HG03439 (cell line): ENCODE measurements around the gene VEGFA.

ENCODE experiments used
- ATAC-seq: cut with Tn5 transposase; IDR thresholded peaks from one replicate; pipeline ENCODE4 v1.9.1; 2021; ENCODE audit warnings: mild to moderate bottlenecking, moderate library complexity; ENCODE audit not compliant: unreplicated experiment

Gene VEGFA

DNA sequence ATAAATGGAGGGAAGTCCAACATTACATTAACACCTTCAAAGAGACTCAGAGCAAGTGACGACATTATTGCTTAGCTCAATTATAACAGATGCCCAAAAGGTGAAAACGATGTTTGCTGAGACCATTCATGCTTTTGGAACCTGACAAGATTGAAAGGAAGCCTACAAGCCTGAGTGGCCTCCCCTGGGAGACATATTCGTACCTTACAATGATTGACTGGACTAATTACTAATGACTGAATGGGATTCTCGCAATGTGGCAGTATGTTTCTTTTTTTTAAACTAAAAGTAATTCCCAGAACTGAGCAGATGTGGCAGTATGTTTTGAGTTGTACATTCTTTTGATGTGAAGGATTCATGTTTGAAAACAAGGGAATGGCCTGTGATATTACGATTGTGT, 49.9 kb downstream of the VEGFA start:
- ATAC-seq: no peak

DNA sequence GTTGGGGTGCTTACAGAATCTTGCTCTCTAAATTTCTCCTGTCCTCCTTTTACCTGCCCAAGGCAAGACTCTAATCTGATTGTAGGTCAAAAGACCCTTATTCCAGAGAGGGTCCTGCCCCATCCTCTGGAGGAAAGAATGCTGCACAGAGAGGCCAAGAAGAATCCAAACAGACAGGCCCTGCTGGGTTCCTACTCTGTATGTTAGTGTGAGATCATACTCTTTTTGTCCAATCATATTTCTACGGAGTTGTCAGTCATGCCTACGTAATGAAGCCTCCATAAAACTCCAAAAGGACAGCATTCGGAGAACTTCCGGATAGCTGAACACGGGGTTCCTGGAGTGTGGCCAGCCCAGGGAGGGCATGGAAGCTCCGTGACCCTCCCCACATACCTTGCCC, 50.5 kb downstream of the VEGFA start:
- ATAC-seq: no peak

DNA sequence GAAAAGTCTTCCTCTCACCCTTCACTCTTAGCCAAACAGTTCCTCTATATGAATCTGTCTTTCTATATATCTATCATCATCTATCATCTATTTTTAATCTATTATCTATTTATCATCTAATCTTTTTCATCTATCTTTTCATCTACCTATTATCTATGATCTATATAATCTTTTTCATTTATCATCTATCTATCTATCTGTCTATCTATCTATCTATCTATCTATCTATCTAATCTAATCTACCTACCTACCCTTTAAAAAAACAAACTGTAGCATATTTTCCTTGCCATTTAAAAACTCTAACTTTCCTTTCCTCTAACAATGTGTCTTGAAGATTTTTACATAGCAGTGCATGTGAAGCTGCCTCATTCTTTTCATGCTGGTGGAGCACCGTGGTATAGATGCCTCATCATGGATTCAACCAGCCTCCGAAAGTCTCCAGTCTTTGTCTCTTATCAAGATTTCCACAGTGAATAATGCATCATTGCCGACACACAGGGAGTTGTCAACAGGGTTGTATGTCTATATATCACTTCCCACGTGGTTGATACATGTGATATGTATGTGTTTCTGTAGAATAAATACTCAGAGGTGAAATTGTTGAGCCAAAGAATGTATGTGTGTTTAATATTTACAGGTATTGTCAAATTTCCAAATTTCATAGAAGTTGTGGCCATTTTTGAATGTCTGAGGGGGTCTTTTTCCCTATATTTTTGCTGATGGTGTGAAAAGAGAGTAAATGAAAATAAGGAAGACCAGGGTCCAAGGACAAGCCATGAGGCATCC, 51.3 kb downstream of the VEGFA start:
- ATAC-seq: no peak

DNA sequence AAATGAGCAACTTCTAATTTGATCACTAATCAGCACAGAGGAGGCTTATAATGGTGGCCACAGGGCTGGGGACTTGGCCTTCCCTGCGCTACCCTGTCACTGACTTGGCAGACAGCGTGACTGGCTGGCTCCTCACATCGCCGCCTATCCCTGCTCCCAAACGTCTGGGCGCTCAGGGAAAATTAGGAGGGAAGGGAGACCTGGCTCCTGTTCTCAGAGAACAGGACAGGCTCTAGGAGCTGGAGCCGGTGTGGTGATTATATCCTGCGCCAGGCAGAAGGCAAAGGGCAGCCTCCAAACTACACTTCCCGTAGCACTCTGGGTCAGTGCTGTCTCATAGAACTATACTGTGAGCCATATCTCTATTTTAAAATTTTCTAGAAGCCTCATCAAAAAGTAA, 53.4 kb downstream of the VEGFA start:
- no peak for ATAC-seq

DNA sequence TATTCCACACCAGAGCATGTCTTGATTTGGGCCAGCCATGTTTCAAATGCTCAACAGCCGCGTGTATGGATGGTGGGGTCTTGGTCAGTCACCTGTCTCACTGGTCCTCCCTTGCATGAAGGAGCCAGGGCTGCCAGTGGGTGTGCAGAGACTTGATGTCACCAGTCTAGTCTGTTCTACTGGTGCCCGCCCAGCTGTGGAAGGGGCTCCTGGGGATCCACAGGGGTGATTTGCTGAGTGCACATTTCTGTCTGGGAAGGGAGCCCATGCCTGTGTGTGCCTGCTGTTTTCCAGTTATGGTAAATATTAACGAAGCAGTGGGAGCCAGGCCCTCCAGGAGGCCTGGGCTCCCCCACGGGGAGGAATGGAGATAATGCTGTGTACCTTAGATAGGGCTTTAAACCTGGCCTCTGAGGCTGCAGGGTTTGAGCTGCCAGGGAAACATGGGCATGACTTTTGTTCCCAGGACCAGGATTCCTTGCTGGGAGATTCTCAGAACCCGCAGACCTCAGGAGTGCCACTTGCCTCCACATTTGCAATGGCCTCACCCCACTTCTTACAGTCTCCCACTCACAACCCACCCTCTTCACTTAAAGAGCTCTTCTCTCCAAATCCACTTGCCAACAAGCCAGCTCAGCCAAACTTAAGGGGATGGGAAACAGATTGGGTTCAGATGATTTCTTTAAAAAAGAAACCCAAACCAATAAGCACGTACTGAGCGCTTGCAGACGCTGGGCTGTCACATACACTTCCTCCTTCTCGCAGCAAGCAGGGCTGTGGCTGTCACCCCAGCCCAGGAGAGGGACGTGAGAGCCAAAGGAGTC, 54.1 kb downstream of the VEGFA start:
- ATAC-seq: no peak

DNA sequence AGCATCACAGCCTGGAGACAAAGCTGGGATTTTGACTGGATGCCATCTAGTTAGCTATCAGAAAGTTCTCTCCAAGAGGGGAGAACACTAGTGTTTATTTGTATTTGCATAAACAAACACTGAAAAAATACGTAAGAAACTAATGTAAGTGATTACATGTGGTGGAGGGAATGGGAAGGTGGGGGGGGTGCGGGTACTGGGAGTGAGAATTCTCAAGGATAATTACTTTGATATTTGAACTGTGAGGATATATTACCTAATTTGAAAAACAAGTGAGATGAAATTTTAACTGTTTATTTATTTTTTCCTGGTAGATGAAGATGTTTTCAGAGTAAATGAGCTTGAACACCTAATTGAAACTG, 54.7 kb downstream of the VEGFA start:
- ATAC-seq: no peak

DNA sequence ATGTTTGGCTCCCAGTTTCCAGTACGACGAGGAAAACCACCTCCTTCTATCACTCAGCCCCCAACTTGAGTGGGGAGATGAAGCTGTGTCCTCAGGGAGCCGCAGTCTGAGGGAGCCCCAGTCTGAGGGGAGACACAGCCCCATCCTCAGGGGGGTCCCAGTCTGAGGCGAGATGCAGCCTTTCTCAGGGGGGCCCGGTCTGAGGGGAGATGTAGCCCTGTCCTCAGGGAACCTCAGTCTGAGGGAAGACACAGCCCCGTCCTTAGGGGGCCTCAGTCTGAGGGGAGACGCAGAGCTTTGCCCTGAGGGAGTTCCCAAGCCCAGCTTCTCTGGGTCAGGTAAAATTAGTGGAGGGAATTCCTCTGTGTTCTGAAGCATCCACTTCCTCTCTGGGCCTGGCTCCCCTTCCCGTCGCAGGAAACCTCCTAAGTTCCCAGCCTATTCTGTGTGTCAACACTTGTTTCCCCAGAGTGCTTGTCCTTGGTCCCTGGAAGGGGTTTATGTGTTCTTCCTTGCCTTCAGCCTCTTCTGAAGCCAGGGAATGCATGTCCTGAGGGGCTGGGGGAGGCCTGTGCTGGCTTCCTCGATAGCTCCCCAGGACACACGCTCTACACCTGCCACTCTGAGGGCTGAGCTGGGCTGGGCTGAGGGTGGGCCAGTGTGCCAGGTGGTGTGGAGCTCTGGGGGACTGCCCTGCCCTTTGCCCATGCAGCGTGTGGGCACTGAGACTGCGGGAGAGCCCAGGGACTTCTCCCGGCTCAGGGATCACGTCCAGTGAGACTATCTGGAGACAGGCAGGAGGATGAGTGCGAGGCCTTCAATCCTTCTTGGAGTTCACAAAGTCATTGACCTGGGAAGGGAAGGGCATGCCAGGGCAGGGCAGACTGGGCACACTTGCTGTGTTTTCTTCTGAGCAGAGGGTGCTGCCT, 55.4 kb downstream of the VEGFA start:
- no peak for ATAC-seq

DNA sequence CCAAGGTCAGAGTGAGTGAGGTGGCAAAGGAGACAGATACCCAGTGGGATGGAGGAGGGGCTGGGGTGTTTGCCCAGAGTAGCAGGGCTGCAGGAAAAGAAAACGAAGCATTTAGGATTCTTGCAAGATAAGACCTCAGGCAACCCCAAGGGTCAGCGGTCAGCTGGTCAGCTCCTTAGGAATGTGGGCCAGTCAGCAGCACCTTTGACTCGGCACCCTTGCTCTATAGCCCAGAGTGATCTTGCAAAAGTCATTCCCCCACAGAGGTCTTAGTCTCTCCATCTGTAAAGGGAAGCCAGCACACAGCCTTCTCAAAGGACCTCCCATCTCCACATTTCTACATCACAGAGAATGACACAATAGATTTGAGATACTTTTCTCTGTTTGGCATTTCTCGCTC, 56.7 kb downstream of the VEGFA start:
- no peak for ATAC-seq

DNA sequence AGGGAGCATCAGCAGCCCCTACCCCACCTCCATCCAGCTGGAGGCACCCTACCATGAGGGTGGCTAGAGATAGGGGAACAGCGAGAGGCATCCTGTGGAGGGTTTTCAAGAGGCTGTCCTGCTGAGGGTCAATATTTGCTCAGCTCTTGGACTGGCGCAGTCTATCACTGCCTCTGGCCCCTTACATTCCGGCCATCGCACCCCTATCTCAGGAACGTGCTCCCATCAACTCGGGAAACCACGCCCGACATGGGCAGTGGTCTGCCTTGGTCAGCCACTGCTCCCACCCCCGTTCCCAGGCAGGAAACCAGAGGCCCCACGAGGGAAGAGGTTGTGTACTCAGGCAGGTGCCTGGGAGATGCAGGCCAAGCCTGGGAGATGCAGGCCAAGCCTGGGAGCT, 57.9 kb downstream of the VEGFA start:
- ATAC-seq: no peak

DNA sequence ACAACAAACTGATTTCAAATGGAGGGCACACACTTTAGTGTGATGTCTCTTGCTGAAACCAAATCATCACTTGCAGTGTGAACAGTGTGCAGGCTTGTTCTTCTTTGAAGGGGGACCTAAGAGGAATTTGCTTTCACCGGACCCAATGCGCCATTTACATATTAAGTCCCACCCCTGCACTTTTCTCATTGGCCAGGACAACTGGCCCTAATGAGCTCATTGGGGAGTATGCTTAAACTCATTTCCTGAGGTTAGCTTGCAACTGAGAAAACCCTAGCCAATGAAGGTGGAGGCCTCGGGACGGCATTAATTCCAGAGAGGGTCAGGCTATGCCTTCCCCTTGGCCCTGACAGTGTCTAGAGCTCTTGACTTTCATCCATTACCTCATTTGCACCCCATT, 58.7 kb downstream of the VEGFA start:
- ATAC-seq: no peak

DNA sequence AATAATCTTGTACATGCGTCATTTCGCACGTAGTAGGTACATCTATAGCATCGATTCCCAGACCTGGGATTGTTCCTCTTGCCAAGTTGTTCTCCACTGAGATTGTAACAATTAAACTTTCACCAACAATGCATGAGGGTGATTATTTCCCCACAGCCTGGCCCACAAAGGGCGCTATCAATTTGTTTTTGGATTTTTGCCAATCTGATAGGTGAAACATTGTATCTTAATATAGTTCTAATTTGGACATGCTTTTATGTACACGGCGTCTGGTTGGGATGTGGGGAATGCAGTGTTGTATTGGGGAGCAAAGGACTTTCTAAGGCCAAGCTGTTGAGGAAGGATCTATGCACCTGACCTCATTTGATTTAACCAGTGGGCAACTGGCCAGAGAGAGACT, 59.5 kb downstream of the VEGFA start:
- no peak for ATAC-seq

DNA sequence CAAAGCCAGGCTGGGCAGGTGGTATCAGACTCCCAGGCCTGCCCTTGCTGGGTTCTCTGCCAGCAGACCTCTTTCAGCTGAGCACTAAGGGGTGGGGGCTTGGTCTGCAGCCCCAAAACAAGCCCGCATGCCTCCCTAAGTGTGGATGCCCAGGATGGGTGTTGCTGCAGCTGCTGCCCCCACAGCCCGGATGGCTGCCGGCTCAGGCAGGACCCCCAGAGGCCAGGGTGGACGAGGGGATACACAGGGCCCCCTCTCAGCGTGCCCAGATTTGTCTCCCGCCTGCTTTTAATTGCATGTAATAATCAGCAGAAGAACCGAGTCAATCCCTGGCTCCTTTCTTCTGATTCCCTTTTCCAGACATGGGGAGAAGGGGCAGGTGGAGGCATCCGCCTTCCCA, 60.8 kb downstream of the VEGFA start:
- ATAC-seq: no peak

DNA sequence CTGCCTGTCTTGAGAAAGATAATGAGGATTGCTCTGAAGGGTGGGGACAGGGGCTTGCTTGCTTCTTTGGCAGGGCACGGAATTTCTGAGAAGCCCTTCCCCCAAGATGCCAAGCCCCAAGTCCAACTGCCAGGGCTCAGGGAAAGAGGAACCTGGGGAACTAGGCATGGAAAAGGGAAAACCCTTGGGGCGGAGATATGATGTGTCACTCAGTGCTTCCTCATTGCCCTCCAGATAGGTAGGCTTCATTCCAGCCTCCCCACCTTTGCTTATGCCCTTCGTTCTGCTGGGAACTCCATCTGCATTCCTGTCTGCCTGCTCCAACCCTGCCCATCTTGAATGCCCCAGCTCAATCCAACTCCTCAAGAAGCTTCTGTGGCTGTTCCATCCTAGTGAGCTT, 61.2 kb downstream of the VEGFA start:
- ATAC-seq: no peak

DNA sequence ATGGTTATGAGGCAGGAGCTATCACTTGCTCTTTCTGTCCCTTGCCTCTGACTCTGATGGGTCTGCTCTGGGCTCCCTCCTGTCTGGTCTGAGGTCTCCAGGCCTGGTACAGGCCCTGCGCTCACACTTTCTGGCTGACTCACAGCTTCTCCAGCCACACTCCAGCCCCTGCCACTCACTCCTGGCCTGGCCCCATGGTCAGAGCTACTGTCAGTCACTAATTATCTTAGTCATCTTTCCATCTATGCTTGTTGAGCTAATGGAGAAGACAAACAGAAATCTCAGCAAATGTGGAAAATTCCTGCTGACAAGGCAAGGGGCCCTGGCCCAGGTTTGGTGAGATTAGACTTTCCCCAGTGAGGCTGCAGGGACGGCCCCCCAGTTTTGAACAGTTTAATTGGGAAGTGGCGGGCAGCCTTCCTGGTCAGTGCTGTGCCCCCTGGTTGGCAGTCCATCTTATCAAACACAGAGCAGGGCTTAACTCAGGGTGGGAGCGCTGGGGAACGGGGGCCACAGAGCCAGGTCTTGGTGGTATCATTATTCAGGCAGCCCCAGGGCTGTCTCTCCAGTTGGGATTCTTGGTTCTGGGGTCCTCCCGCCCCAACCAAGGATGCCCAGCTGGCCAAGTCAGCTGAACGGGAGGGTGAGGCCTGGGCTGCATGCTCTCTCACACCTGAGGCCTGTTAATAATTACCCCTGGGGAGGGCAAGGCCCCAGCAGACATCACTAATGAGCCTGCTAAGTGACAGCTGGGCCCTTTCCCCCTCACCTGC, 63.4 kb downstream of the VEGFA start:
- no peak for ATAC-seq

DNA sequence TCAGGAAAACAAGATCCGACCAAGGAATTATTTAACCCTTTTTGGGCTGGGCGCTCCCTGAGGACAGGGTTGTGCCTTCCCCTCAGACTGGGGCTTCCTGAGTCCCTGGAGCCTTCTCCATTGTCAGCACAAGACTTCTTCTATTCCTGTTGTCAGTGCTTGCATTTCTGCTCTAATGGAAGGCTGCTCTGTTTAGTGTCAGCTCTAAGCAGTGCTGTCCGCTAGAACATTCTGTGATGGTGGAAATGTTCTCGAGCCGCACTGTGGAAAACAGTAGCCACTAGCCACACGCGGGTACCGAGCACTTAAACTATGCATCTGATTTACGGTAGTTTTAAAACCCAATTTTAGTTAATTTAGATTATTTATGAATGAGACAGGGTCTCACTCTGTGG, 64.0 kb downstream of the VEGFA start:
- no peak for ATAC-seq

DNA sequence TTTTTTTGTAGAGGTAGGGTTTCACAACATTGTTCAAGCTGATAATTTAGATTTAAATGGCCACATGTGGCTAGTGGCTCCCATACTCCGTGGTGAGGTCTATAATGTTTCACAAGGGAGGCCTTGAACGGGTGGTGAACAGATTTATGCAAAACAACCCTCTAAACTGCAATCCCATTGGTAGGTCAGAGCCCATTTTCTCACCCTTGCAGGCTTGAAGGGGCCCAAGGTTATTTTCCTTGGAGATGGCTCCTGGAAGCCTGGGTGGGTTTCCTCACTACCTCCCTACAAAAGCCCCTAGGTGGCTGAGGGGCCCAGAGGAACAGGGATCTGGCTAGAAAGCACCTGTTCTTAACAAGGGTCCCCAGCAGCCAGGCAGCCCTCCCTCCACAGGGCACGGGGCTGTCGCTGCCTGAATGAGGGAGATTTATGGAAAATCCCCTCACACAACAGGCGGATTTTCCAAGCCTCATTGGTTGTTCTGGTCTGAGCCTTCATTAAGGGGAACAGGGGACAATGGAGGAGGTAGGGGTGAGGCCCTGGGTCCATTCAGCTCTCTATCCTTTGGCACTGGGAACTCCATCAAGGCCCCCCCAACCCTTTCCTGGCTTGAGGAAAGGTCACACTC, 64.6 kb downstream of the VEGFA start:
- no peak for ATAC-seq

DNA sequence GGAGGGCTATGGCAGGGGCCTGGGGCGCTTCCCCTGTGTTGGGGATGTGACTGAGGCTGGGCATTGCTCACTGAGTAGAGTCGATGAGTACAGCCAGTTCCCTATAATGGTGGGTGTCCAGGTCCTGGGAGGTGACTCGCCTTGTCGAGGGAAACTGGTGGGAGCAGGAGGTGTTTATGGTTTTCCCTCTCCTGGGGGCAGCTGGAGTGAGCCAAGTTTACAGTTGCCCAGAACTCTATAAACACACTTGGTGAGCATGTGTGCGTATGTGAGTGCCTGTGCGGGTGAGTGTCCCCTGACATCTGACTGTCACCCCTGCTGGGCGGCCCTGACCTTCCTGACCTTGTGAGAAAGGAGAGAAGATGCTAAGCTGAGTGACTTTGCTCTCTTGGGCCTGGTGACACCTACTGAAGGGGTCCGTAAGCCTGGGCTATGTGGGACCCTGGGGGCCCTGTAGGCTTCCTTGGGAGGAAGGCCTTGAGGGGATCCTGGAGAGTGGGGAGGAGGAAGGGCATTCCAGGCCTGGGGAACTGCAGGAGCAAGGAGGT, 65.9 kb downstream of the VEGFA start:
- ATAC-seq: no peak
